Measurements from ENCODE around the gene STAM. TPM values are rescaled to one million over a fixed set of nuclear protein-coding genes. Genes with fewer than 3 reads are reported as not detected.

STAM gene
- total and polyA plus RNA-seq, 4 donors, result 11.9 to 76.8 (median 20.5) TPM

DNA sequence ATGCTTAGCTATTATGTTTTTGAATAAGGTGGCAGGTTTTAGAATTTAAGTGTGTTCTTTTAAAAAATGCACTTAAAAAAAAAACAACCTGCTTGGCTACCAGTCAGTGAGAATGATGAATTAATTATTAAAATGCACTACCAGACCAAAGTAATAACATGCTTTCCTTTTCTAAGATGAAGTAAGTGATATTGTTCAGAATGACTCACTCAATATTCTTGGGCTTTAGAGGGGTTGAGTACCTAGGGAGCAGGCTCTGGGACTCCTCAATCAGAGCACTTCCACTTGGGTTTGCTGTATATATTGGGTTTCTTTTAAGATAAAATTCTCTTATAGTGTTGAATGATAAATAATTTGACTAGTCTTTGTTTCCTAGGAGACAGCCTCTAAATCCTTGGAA lies 8.6 kb downstream of the STAM start:
- H3K36me3 ChIP-seq (ENCODE audit: control insufficient read depth in 4 of 4, insufficient read depth in 4 of 4, low read length in 4 of 4), result no peaks in the 10 kb centered on the region
- peaks cover 0 to 25% (median 0%) of the 10 kb centered on the region in 5 donors for H3K4me1 ChIP-seq (ENCODE audit: control insufficient read depth in 5 of 5, insufficient read depth in 5 of 5, low read length in 5 of 5)
- DNase-seq (no peak), ATAC-seq (ENCODE audit: insufficient read depth, low FRiP score) (no peak)
- no peaks in the 10 kb centered on the region for H3K27me3 ChIP-seq (ENCODE audit: control insufficient read depth in 3 of 3, insufficient read depth in 3 of 3, low read length in 2 of 3)
- peaks cover 0 to 4% (median 0%) of the 10 kb centered on the region in 4 donors for H3K9me3 ChIP-seq (ENCODE audit: control insufficient read depth in 4 of 4, insufficient read depth in 3 of 4, low read length in 3 of 4)
- H3K9ac ChIP-seq (ENCODE audit: insufficient read depth in 1 of 2, low read length in 2 of 2), result no peak overlapping the region
- H3K4me3 ChIP-seq, result no peak overlapping the region
- no peak for TF ChIP-seq CTCF (IDR thresholded peaks at IDR 0.05; ENCODE audit: control extremely low read depth, extremely low read depth)
- no peak overlapping the region for H3K27ac ChIP-seq (ENCODE audit: low read depth in 1 of 2, low read length in 1 of 2)

DNA sequence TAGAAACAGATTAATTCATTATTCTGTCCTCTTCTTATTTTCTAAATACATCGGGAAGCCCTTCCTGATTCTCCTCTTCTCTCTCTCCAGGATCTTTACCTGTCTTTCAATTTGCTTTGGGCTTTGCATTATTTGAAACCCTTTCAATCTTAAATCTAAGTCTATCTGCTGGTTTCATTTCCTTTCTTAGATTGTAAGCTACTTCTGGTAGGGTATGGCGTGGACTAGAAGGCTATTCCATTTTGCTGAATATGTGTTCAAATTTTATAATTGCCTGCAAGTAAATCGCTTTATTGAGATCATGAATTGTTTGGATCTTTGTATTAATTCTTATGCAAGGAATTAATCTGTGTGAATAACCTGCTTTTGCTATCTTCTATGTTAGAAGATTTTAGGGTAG lies 11.1 kb downstream of the STAM start:
- H3K27me3 ChIP-seq (ENCODE audit: control insufficient read depth in 3 of 3, insufficient read depth in 3 of 3, low read length in 2 of 3), result no peaks in the 10 kb centered on the region
- DNase-seq (no peak), ATAC-seq (ENCODE audit: insufficient read depth, low FRiP score) (no peak)
- 95% methylated on average over 3 of the region's 3 CpGs for WGBS, 2 donors
- H3K36me3 ChIP-seq (ENCODE audit: control insufficient read depth in 4 of 4, insufficient read depth in 4 of 4, low read length in 4 of 4), result no peaks in the 10 kb centered on the region
- no peak overlapping the region for H3K4me3 ChIP-seq
- H3K27ac ChIP-seq (ENCODE audit: low read depth in 1 of 2, low read length in 1 of 2), result no peak overlapping the region
- no peak for TF ChIP-seq CTCF (IDR thresholded peaks at IDR 0.05; ENCODE audit: control extremely low read depth, extremely low read depth)
- H3K4me1 ChIP-seq (ENCODE audit: control insufficient read depth in 5 of 5, insufficient read depth in 5 of 5, low read length in 5 of 5), result peaks cover 0 to 16% (median 0%) of the 10 kb centered on the region in 5 donors
- no peak overlapping the region for H3K9ac ChIP-seq (ENCODE audit: insufficient read depth in 1 of 2, low read length in 2 of 2)
- peaks cover 0 to 4% (median 0%) of the 10 kb centered on the region in 4 donors for H3K9me3 ChIP-seq (ENCODE audit: control insufficient read depth in 4 of 4, insufficient read depth in 3 of 4, low read length in 3 of 4)

GRCh38 chr10:17655567-17656146 lies 11.7 kb downstream of the STAM start:
- no peaks in the 10 kb centered on the region for H3K27me3 ChIP-seq (ENCODE audit: control insufficient read depth in 3 of 3, insufficient read depth in 3 of 3, low read length in 2 of 3)
- peaks cover 0 to 4% (median 0%) of the 10 kb centered on the region in 4 donors for H3K9me3 ChIP-seq (ENCODE audit: control insufficient read depth in 4 of 4, insufficient read depth in 3 of 4, low read length in 3 of 4)
- no peak for ATAC-seq (ENCODE audit: insufficient read depth, low FRiP score)
- no peak for DNase-seq
- no peak overlapping the region for H3K27ac ChIP-seq (ENCODE audit: low read depth in 1 of 2, low read length in 1 of 2)
- no peak overlapping the region for H3K9ac ChIP-seq (ENCODE audit: insufficient read depth in 1 of 2, low read length in 2 of 2)
- no peak for TF ChIP-seq CTCF (IDR thresholded peaks at IDR 0.05; ENCODE audit: control extremely low read depth, extremely low read depth)
- no peak overlapping the region for H3K4me3 ChIP-seq
- WGBS, 2 donors, result 75% methylated on average over 5 of the region's 5 CpGs
- peaks cover 0 to 13% (median 0%) of the 10 kb centered on the region in 5 donors for H3K4me1 ChIP-seq (ENCODE audit: control insufficient read depth in 5 of 5, insufficient read depth in 5 of 5, low read length in 5 of 5)
- peaks cover 0 to 2% (median 0%) of the 10 kb centered on the region in 4 donors for H3K36me3 ChIP-seq (ENCODE audit: control insufficient read depth in 4 of 4, insufficient read depth in 4 of 4, low read length in 4 of 4)

GRCh38 chr10:17657103-17657500 lies 13.2 kb downstream of the STAM start:
- no peak for TF ChIP-seq CTCF (IDR thresholded peaks at IDR 0.05; ENCODE audit: control extremely low read depth, extremely low read depth)
- Histone ChIP-seq H3K27ac (ENCODE audit: low read depth in 1 of 2, low read length in 1 of 2) (no peak overlapping the region), H3K36me3 (ENCODE audit: control insufficient read depth in 4 of 4, insufficient read depth in 4 of 4, low read length in 4 of 4) (peaks cover 2 to 6% (median 4%) of the 10 kb centered on the region in 4 donors), H3K9me3 (ENCODE audit: control insufficient read depth in 4 of 4, insufficient read depth in 3 of 4, low read length in 3 of 4) (peaks cover 0 to 4% (median 0%) of the 10 kb centered on the region in 4 donors), H3K4me1 (ENCODE audit: control insufficient read depth in 5 of 5, insufficient read depth in 5 of 5, low read length in 5 of 5) (peaks cover 0 to 10% (median 0%) of the 10 kb centered on the region in 5 donors), H3K9ac (ENCODE audit: insufficient read depth in 1 of 2, low read length in 2 of 2) (no peak overlapping the region), H3K27me3 (ENCODE audit: control insufficient read depth in 3 of 3, insufficient read depth in 3 of 3, low read length in 2 of 3) (no peaks in the 10 kb centered on the region), H3K4me3 (no peak overlapping the region)
- DNase-seq (no peak), ATAC-seq (ENCODE audit: insufficient read depth, low FRiP score) (no peak)
- 79 to 87% methylated on average over 1 of the region's 1 CpG for WGBS, 2 donors
